K562 (cell line): Measurements from ENCODE around the gene OR10G6.

Experiments used
- BCLAF1 ChIP-seq, 2 experiments: fragments of 450-650 bp in 1 of 2; IDR thresholded peaks; 2 replicates each; pipeline ENCODE4 v1.6.1; 2011 to 2017; ENCODE audit warnings: low read depth in 2 of 2, antibody characterized with exemption in 1 of 2, borderline replicate concordance in 1 of 2, low read length in 1 of 2, mild to moderate bottlenecking in 1 of 2, mixed read lengths in 1 of 2; ENCODE audit not compliant: control insufficient read depth in 1 of 2
- EP300 ChIP-seq: IDR thresholded peaks from 2 replicates; pipeline ENCODE4 v1.6.1; 2012; ENCODE audit warnings: low read length, improper control_type of control experiment
- ETV6 ChIP-seq, 3 experiments: fragments of 150-350 bp in 1 of 3; sonication (generic) in 1 of 3; formaldehyde crosslinking in 1 of 3; IDR thresholded peaks; 2 replicates each; pipeline versions ENCODE4 v1.6.1 to v1.8.0; 2014 to 2022; ENCODE audit warnings: borderline replicate concordance in 2 of 3, low read depth in 2 of 3, antibody characterized with exemption in 1 of 3, low read length in 1 of 3, mild to moderate bottlenecking in 1 of 3, missing genetic modification reagents in 1 of 3
- NCOA4 ChIP-seq: fragments of 450-650 bp; IDR thresholded peaks from 2 replicates; pipeline ENCODE4 v1.6.1; 2018; ENCODE audit warnings: mild to moderate bottlenecking; ENCODE audit not compliant: partially characterized antibody
- POLR2AphosphoS5 ChIP-seq: IDR thresholded peaks from 2 replicates; pipeline ENCODE4 v1.6.1; 2011; ENCODE audit warnings: mild to moderate bottlenecking, low read depth, low read length, moderate library complexity; ENCODE audit not compliant: control insufficient read depth, insufficient read depth
- POLR2G ChIP-seq: fragments of 200-400 bp; formaldehyde crosslinking; IDR thresholded peaks from 2 replicates; pipeline ENCODE4 v1.6.1; 2017; ENCODE audit warnings: low read depth, mild to moderate bottlenecking, antibody characterized with exemption, low read length, moderate library complexity
- SIN3B ChIP-seq: fragments of 450-650 bp; IDR thresholded peaks from 2 replicates; pipeline ENCODE4 v1.6.1; 2017; ENCODE audit warnings: low read depth, mild to moderate bottlenecking, moderate library complexity
- SMAD3 ChIP-seq: fragments of 450-650 bp; formaldehyde crosslinking; conservative IDR thresholded peaks from 2 replicates; pipeline ENCODE4 v1.4.0; 2020; ENCODE audit warnings: mild to moderate bottlenecking
- SMC3 ChIP-seq: conservative IDR thresholded peaks from 2 replicates; pipeline ENCODE4 v1.6.1; 2011; ENCODE audit warnings: low read depth, low read length, improper control_type of control experiment; ENCODE audit not compliant: insufficient read depth
- ZNF274 ChIP-seq: IDR thresholded peaks from 2 replicates; pipeline ENCODE4 v1.6.1; 2011; ENCODE audit warnings: low read depth, mild to moderate bottlenecking, low read length, moderate library complexity, borderline replicate concordance
- ZNF507 ChIP-seq: conservative IDR thresholded peaks from 2 replicates; pipeline ENCODE4 v1.6.1; 2017; ENCODE audit warnings: missing genetic modification characterization, missing compliant biosample characterization

- no peak for TF ChIP-seq ZNF274
- no peak for TF ChIP-seq SIN3B
- no peak for TF ChIP-seq ETV6 (IDR thresholded peaks at IDR 0.05; ENCODE audit: borderline replicate concordance in 1 of 2, low read depth in 2 of 2, low read length in 1 of 2)
- no peak for TF ChIP-seq ETV6 (CRISPR knock-in tag; IDR thresholded peaks at IDR 0.05; ENCODE audit: borderline replicate concordance)
- no peak for TF ChIP-seq POLR2AphosphoS5
- TF ChIP-seq SMC3: no peak
- no peak for TF ChIP-seq SMAD3
- TF ChIP-seq BCLAF1 (IDR thresholded peaks at IDR 0.05; ENCODE audit: borderline replicate concordance in 1 of 2, control insufficient read depth in 1 of 2, low read depth in 2 of 2, low read length in 1 of 2): no peak
- no peak for TF ChIP-seq POLR2G
- TF ChIP-seq EP300: no peak
- TF ChIP-seq ZNF507: no peak
- no peak for TF ChIP-seq NCOA4
Measured at GRCh38 chr11:123976770-123977560, 18.0 kb downstream of the OR10G6 start.
